ENCODE results near the gene SV2C.

Gene SV2C

DNA sequence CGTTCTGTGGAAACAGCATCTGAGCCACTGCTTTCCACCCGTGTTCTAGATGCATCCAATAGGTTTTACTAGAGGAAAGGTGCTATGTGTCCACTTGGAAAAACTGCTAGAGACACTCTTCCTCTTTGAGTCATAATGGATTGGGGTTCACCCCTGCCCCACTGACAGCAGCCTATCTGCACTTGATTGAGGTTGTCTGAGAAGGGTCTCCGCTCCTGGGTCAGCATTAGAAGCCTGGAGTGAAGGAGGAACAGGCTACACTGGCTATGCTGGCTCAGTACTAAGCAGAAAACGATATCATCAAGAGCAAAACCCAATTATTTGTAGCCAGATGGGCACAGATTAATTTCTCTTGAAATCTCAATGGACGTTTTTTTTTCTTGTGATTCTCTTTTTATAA is 167.3 kb downstream of the SV2C start:
- Histone ChIP-seq H2AFZ (ENCODE audit: low read depth, low read length) (no peak overlapping the region), H3K36me3 (replicated peaks; ENCODE audit: low read depth, low read length) (no peaks in the 10 kb centered on the region), H3K9me3 (ENCODE audit: insufficient read depth, low read length) (no peaks in the 10 kb centered on the region), H4K20me1 (ENCODE audit: insufficient read depth, low read length) (no peaks in the 10 kb centered on the region), H3K27ac (ENCODE audit: low read length) (no peak overlapping the region), H3K4me1 (ENCODE audit: low read length) (no peaks in the 10 kb centered on the region), H3K4me2 (ENCODE audit: low read length) (no peak overlapping the region), H3K4me3 (ENCODE audit: low read length) (no peak overlapping the region), H3K79me2 (ENCODE audit: low read length) (no peaks in the 10 kb centered on the region), H3K27me3 (ENCODE audit: low read depth, low read length) (no peaks in the 10 kb centered on the region), H3K9ac (ENCODE audit: low read length) (no peak overlapping the region)
- no peak for TF ChIP-seq EZH2phosphoT487 (IDR thresholded peaks at IDR 0.05; ENCODE audit: low read depth)
- TF ChIP-seq, protein P1, sequence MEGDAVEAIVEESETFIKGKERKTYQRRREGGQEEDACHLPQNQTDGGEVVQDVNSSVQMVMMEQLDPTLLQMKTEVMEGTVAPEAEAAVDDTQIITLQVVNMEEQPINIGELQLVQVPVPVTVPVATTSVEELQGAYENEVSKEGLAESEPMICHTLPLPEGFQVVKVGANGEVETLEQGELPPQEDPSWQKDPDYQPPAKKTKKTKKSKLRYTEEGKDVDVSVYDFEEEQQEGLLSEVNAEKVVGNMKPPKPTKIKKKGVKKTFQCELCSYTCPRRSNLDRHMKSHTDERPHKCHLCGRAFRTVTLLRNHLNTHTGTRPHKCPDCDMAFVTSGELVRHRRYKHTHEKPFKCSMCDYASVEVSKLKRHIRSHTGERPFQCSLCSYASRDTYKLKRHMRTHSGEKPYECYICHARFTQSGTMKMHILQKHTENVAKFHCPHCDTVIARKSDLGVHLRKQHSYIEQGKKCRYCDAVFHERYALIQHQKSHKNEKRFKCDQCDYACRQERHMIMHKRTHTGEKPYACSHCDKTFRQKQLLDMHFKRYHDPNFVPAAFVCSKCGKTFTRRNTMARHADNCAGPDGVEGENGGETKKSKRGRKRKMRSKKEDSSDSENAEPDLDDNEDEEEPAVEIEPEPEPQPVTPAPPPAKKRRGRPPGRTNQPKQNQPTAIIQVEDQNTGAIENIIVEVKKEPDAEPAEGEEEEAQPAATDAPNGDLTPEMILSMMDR (IDR thresholded peaks at IDR 0.05; ENCODE audit: low read depth, low read length) = no peak

DNA sequence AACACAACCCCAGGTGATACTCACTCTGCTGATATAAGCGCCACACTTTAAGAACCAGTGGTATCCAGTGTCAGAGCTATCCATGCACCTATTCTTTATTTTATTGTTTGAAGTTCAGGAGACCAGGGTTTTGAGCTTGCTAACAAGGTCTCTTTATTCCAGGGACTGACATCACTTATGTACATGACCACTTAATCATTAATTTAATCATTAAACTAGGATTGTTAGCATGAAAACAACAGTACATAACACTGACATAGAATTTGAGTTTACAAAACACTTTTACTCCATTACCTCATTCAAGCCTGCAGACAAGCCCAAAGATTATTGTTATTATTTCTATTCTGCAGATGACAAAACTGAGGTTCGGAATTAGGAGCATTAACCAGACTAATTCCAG is 168.5 kb downstream of the SV2C start:
- H4K20me1 ChIP-seq (ENCODE audit: insufficient read depth, low read length) = no peaks in the 10 kb centered on the region
- no peak overlapping the region for H3K9ac ChIP-seq (ENCODE audit: low read length)
- H3K27ac ChIP-seq (ENCODE audit: low read length) = no peak overlapping the region
- peaks cover 8% of the 10 kb centered on the region for H3K4me1 ChIP-seq (ENCODE audit: low read length)
- H3K4me2 ChIP-seq (ENCODE audit: low read length) = no peak overlapping the region
- no peaks in the 10 kb centered on the region for H3K9me3 ChIP-seq (ENCODE audit: insufficient read depth, low read length)
- no peaks in the 10 kb centered on the region for H3K36me3 ChIP-seq (replicated peaks; ENCODE audit: low read depth, low read length)
- no peak overlapping the region for H3K4me3 ChIP-seq (ENCODE audit: low read length)
- no peaks in the 10 kb centered on the region for H3K79me2 ChIP-seq (ENCODE audit: low read length)
- H3K27me3 ChIP-seq (ENCODE audit: low read depth, low read length) = no peaks in the 10 kb centered on the region
- no peak for TF ChIP-seq EZH2phosphoT487 (IDR thresholded peaks at IDR 0.05; ENCODE audit: low read depth)
- TF ChIP-seq, protein P1 (IDR thresholded peaks at IDR 0.05; ENCODE audit: low read depth, low read length) = no peak
- no peak overlapping the region for H2AFZ ChIP-seq (ENCODE audit: low read depth, low read length)

DNA sequence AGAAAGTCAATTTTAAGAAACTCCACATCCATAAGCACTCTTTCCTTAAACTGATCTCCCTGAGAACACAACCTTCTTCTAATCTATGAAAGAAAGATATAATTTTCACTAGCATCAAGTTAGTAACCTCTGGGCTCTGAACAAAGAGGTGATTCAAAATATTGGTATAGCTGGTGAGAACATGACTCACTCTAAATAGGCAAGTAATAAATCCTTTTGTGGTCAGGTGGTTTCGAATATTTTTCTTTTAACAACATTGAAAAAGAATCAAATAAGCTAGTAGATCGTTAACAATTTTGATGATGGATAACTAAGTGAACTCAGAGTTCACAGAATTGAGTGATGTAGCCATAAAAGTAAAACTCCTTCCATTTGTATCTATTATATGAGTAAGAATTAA is 169.3 kb downstream of the SV2C start:
- H3K27ac ChIP-seq (ENCODE audit: low read length) = no peak overlapping the region
- no peak for TF ChIP-seq EZH2phosphoT487 (IDR thresholded peaks at IDR 0.05; ENCODE audit: low read depth)
- TF ChIP-seq, protein P1 (IDR thresholded peaks at IDR 0.05; ENCODE audit: low read depth, low read length) = no peak

DNA sequence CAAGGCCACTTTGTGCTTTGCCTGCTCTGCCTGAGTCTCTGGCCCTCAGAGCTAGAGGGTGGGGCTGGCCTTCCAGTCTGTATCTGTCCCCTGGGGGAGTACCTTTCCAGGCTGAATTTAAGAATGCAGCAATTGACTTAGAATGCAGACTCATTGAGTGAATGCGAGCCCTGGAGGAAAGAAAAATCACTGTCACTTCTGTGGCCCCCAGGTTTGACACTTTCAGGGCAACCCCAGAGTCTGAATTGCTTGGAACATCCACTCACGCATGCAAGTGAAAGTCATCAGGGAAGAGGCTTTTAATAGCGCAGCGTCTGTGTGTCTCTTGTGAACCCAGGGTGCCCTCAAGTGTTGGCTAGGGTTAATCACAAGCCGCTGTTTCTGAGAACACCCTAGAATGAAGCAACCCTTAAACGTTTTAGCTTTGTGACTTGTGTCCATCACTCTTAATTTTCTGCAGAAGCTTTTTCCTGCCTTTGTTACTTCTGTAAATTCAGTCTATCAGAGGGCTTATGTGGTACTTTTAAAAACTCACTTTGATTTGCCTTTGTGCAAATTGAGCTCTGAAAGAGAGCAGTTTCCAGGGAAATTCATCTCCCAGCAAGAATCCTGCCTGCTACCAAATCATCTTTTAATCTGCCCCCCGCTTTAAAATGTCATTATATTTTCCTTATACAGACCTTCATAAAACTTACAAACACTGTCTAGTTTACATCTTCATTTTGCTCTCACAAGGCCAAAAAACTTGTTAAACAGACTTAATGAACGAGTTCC is 173.1 kb downstream of the SV2C start:
- H3K27ac ChIP-seq (ENCODE audit: low read length) = no peak overlapping the region

More for the DNA sequence above, 169.3 kb downstream of the SV2C start:
- Histone ChIP-seq H3K9me3 (ENCODE audit: insufficient read depth, low read length) (no peaks in the 10 kb centered on the region), H3K27me3 (ENCODE audit: low read depth, low read length) (no peaks in the 10 kb centered on the region), H2AFZ (ENCODE audit: low read depth, low read length) (no peak overlapping the region), H3K9ac (ENCODE audit: low read length) (no peak overlapping the region), H3K4me3 (ENCODE audit: low read length) (no peak overlapping the region), H3K79me2 (ENCODE audit: low read length) (no peaks in the 10 kb centered on the region), H3K36me3 (replicated peaks; ENCODE audit: low read depth, low read length) (no peaks in the 10 kb centered on the region), H3K4me1 (ENCODE audit: low read length) (peaks cover 8% of the 10 kb centered on the region), H4K20me1 (ENCODE audit: insufficient read depth, low read length) (no peaks in the 10 kb centered on the region), H3K4me2 (ENCODE audit: low read length) (no peak overlapping the region)

More for the DNA sequence above, 173.1 kb downstream of the SV2C start:
- no peaks in the 10 kb centered on the region for H4K20me1 ChIP-seq (ENCODE audit: insufficient read depth, low read length)
- no peaks in the 10 kb centered on the region for H3K79me2 ChIP-seq (ENCODE audit: low read length)
- no peaks in the 10 kb centered on the region for H3K27me3 ChIP-seq (ENCODE audit: low read depth, low read length)
- no peaks in the 10 kb centered on the region for H3K36me3 ChIP-seq (replicated peaks; ENCODE audit: low read depth, low read length)
- no peaks in the 10 kb centered on the region for H3K9me3 ChIP-seq (ENCODE audit: insufficient read depth, low read length)
- H2AFZ ChIP-seq (ENCODE audit: low read depth, low read length) = peak overlapping the region; percentile 27; the same call in 1 of the 2 replicates
- TF ChIP-seq, protein P1 (IDR thresholded peaks at IDR 0.05; ENCODE audit: low read depth, low read length) = peak; percentile 80
- TF ChIP-seq EZH2phosphoT487 (IDR thresholded peaks at IDR 0.05; ENCODE audit: low read depth) = no peak
- peak overlapping the region; percentile 82 for H3K4me2 ChIP-seq (ENCODE audit: low read length)
- H3K4me3 ChIP-seq (ENCODE audit: low read length) = peak overlapping the region; percentile 64
- no peak overlapping the region for H3K9ac ChIP-seq (ENCODE audit: low read length)
- H3K4me1 ChIP-seq (ENCODE audit: low read length) = peaks cover 8% of the 10 kb centered on the region
